HepG2 (cell line): ENCODE measurements around the gene CCDC196. TPM values are rescaled to one million over a fixed set of nuclear protein-coding genes. Genes with fewer than 3 reads are reported as not detected.

Source experiments
- ADNP ChIP-seq: sonication (generic); formaldehyde crosslinking; IDR thresholded peaks from 2 replicates; pipeline ENCODE4 v1.4.0; 2020; ENCODE audit warnings: missing genetic modification reagents
- ATF3 ChIP-seq: sonication (generic); formaldehyde crosslinking; IDR thresholded peaks from 2 replicates; pipeline ENCODE4 v1.4.0; 2020; ENCODE audit warnings: missing genetic modification reagents
- BHLHE40 ChIP-seq: IDR thresholded peaks from 2 replicates; pipeline ENCODE4 v1.6.1; 2011; ENCODE audit warnings: low read length, improper control_type of control experiment
- CBFB ChIP-seq: sonication (generic); formaldehyde crosslinking; IDR thresholded peaks from 2 replicates; pipeline ENCODE4 v1.4.0; 2020; ENCODE audit warnings: missing genetic modification reagents
- ERF ChIP-seq: IDR thresholded peaks from 2 replicates; pipeline ENCODE4 v1.6.1; 2018; ENCODE audit warnings: missing biosample characterization, missing genetic modification reagents
- IKZF5 ChIP-seq: IDR thresholded peaks from 2 replicates; pipeline ENCODE4 v1.6.1; 2018; ENCODE audit warnings: missing genetic modification reagents, mild to moderate bottlenecking, missing compliant biosample characterization
- IRF9 ChIP-seq: sonication (generic); formaldehyde crosslinking; IDR thresholded peaks from 2 replicates; pipeline ENCODE4 v1.8.0; 2022; ENCODE audit warnings: missing genetic modification reagents, mild to moderate bottlenecking, borderline replicate concordance
- MEIS2 ChIP-seq: sonication (generic); formaldehyde crosslinking; IDR thresholded peaks from 2 replicates; pipeline ENCODE4 v1.9.0; 2021; ENCODE audit warnings: mild to moderate bottlenecking, missing genetic modification reagents
- NCOA1 ChIP-seq: sonication (generic); formaldehyde crosslinking; IDR thresholded peaks from 2 replicates; pipeline ENCODE4 v1.9.0; 2021; ENCODE audit warnings: missing genetic modification reagents
- PATZ1 ChIP-seq: sonication (generic); formaldehyde crosslinking; IDR thresholded peaks from 2 replicates; pipeline ENCODE4 v1.4.0; 2020; ENCODE audit warnings: missing genetic modification reagents
- STAG1 ChIP-seq: sonication (generic); formaldehyde crosslinking; IDR thresholded peaks from 2 replicates; pipeline ENCODE4 v1.4.0; 2020; ENCODE audit warnings: missing genetic modification reagents
- TBP ChIP-seq: sonication (generic); formaldehyde crosslinking; IDR thresholded peaks from 2 replicates; pipeline ENCODE4 v1.5.0; 2020; ENCODE audit warnings: missing genetic modification reagents
- TCF7L2 ChIP-seq: IDR thresholded peaks from 2 replicates; pipeline ENCODE4 v1.6.1; 2011; ENCODE audit warnings: mild to moderate bottlenecking, low read depth, low read length, moderate library complexity
- XBP1 ChIP-seq: sonication (generic); formaldehyde crosslinking; IDR thresholded peaks from 2 replicates; pipeline ENCODE4 v1.5.0; 2020; ENCODE audit warnings: missing genetic modification reagents
- ZBTB1 ChIP-seq: sonication (generic); formaldehyde crosslinking; IDR thresholded peaks from 2 replicates; pipeline ENCODE4 v1.4.0; 2020; ENCODE audit warnings: missing genetic modification reagents, borderline replicate concordance
- ZKSCAN8 ChIP-seq: IDR thresholded peaks from 2 replicates; pipeline ENCODE4 v1.6.1; 2016; ENCODE audit warnings: borderline replicate concordance, missing genetic modification reagents, missing compliant biosample characterization
- ZNF121 ChIP-seq: sonication (generic); formaldehyde crosslinking; IDR thresholded peaks from 2 replicates; pipeline ENCODE4 v1.5.0; 2020; ENCODE audit warnings: mild to moderate bottlenecking, missing genetic modification reagents
- ZNF232 ChIP-seq: sonication (generic); formaldehyde crosslinking; IDR thresholded peaks from 2 replicates; pipeline ENCODE4 v1.4.0; 2020; ENCODE audit warnings: missing genetic modification reagents, borderline replicate concordance
- ZNF256 ChIP-seq: sonication (generic); formaldehyde crosslinking; conservative IDR thresholded peaks from 2 replicates; pipeline ENCODE4 v1.4.0; 2020; ENCODE audit warnings: missing genetic modification reagents
- ZNF414 ChIP-seq: sonication (generic); formaldehyde crosslinking; IDR thresholded peaks from 2 replicates; pipeline ENCODE4 v1.5.0; 2020; ENCODE audit warnings: missing genetic modification reagents
- ZNF441 ChIP-seq: sonication (generic); formaldehyde crosslinking; IDR thresholded peaks from 2 replicates; pipeline ENCODE4 v1.7.0; 2021; ENCODE audit warnings: missing genetic modification reagents, borderline replicate concordance
- ZNF558 ChIP-seq: sonication (generic); formaldehyde crosslinking; IDR thresholded peaks from 2 replicates; pipeline ENCODE4 v1.9.0; 2022; ENCODE audit warnings: mild to moderate bottlenecking, missing genetic modification reagents, borderline replicate concordance
- ZNF850 ChIP-seq: sonication (generic); formaldehyde crosslinking; conservative IDR thresholded peaks from 2 replicates; pipeline ENCODE4 v1.9.0; 2021; ENCODE audit warnings: mild to moderate bottlenecking, missing genetic modification reagents
- polyA plus RNA-seq, 8 experiments: library from polyadenylated mRNA; depleted of rRNA in 3 of 8; stranded (reverse) in 7 of 8; unstranded in 1 of 8; fragments of >200 nt; fragmentation: Illumina TruSeq in 4 of 8; extraction: Trizol in 4 of 8; gene quantifications; 2 replicates each; pipeline versions ENCODE4 v1.2.1 to v1.2.3, GENCODE V29; 2011 to 2016; ENCODE audit warnings: low read depth in 4 of 8, missing spikeins in 1 of 8, mixed read lengths in 1 of 8; ENCODE audit not compliant: insufficient read depth in 1 of 8
- total RNA-seq, 5 experiments: library from RNA; depleted of rRNA; stranded (reverse); fragments of >200 nt; fragmentation: Illumina TruSeq; extraction: Trizol; gene quantifications; 2 replicates each; pipeline ENCODE4 v1.2.3, GENCODE V29; 2016; ENCODE audit warnings: low read depth in 1 of 5

Gene CCDC196
- total and polyA plus RNA-seq, 2 of the 13 experiments (the other 11 are each of a cell fraction or from before 2014, with no cell fraction given) = not detected

- TF ChIP-seq CBFB (CRISPR knock-in tag) (no peak), ZNF441 (no peak), IKZF5 (no peak), ZNF232 (CRISPR knock-in tag) (no peak), MEIS2 (CRISPR knock-in tag) (no peak), ZBTB1 (CRISPR knock-in tag) (no peak), PATZ1 (CRISPR knock-in tag) (no peak), STAG1 (peak; percentile 72), TBP (CRISPR knock-in tag) (no peak), NCOA1 (no peak), IRF9 (CRISPR knock-in tag) (no peak), ZNF414 (CRISPR knock-in tag) (no peak), ADNP (CRISPR knock-in tag) (no peak), ZNF558 (no peak), ZKSCAN8 (CRISPR knock-in tag) (no peak), ZNF121 (no peak), ATF3 (CRISPR knock-in tag) (no peak), BHLHE40 (no peak), ERF (no peak), XBP1 (CRISPR knock-in tag) (no peak), TCF7L2 (no peak), ZNF850 (no peak), ZNF256 (CRISPR knock-in tag) (no peak)
- TF ChIP-seq, all 625 proteins: peak for 15
Observed at GRCh38 chr14:66495218-66496098, 9.3 kb downstream of the CCDC196 start (continued).
